Skeletal muscle satellite cell (primary cell): ENCODE data around the gene TSGA10IP. TPM values are rescaled to one million over a fixed set of nuclear protein-coding genes. Genes with fewer than 3 reads are reported as not detected.

Experiments
- H3K27me3 ChIP-seq: 2 replicates; pipeline ENCODE4 v1.7.0; 2013; ENCODE audit warnings: low read length; ENCODE audit not compliant: control insufficient read depth, insufficient read depth
- H3K36me3 ChIP-seq: 2 replicates; pipeline ENCODE4 v1.7.0; 2013; ENCODE audit warnings: mild to moderate bottlenecking, control low read depth, low read length; ENCODE audit not compliant: insufficient read depth
- H3K4me1 ChIP-seq: 2 replicates; pipeline ENCODE4 v1.7.0; 2013; ENCODE audit warnings: low read length; ENCODE audit not compliant: control insufficient read depth, insufficient read depth
- H3K4me2 ChIP-seq: 2 replicates; pipeline ENCODE4 v1.7.0; 2013; ENCODE audit warnings: mild to moderate bottlenecking, low read length
- H3K4me3 ChIP-seq: 2 replicates; pipeline ENCODE4 v1.7.0; 2013; ENCODE audit warnings: low read length
- H3K9ac ChIP-seq: 2 replicates; pipeline ENCODE4 v1.7.0; 2013; ENCODE audit warnings: mild to moderate bottlenecking, low read depth, low read length, moderate library complexity
- H3K9me3 ChIP-seq: replicated peaks from 2 replicates; pipeline ENCODE4 v1.7.0; 2013; ENCODE audit warnings: mild to moderate bottlenecking, control low read depth, low read length
- total RNA-seq: library from RNA; depleted of rRNA; stranded (reverse); fragments of >200 nt; gene quantifications from 2 replicates; pipeline ENCODE4 v1.2.3, GENCODE V29; 2012; rRNA removed

TSGA10IP gene
- 0.44 TPM in 1 of 2 replicates, not detected in the other for total RNA-seq

DNA sequence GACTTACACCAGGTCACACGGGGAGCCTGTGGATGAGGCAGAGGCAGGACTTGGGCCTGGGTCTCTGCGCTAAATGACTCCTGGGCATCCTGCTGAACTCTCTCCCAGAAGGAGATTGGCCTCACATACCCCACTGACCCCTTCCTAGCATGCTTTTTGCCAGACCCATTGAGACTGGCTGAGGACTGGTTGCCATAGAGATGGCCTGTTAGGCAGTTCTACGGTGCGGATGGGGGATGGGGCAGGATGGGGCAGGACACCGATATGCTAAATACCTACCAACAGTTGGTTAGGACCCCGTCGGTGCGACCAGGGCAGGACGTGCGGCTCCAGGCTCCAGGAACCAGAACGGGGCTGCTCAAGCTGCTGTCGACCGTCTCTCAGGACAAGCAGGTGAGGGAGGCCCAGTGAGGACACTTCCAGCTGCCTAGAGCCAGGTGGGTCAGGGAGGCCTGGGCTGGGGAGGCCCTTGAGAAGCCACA, at the start of gene TSGA10IP:
Gene TSGA10IP (plus strand): TSS at position 51 of the 482 bp plus-strand sequence. CDS start 196 bp downstream, at position 247.
- Histone ChIP-seq H3K36me3 (no peaks in the 10 kb centered on the region), H3K4me3 (no peak within 1 kb of the TSS), H3K4me1 (peaks cover 20% of the 10 kb centered on the region), H3K27me3 (no peaks in the 10 kb centered on the region), H3K4me2 (no peak within 1 kb of the TSS), H3K9me3 (no peaks in the 10 kb centered on the region), H3K9ac (no peak within 1 kb of the TSS)

GRCh38 chr11:65895482-65895981, 49.7 kb upstream of the TSGA10IP start:
- Histone ChIP-seq H3K4me1 (peaks cover 60% of the 10 kb centered on the region), H3K4me3 (peak overlapping the region; percentile 86), H3K9me3 (no peaks in the 10 kb centered on the region), H3K4me2 (peak overlapping the region; percentile 82), H3K9ac (peak overlapping the region; percentile 96), H3K27me3 (no peaks in the 10 kb centered on the region), H3K36me3 (peaks cover 74% of the 10 kb centered on the region)

GRCh38 chr11:65896034-65896999, 49.0 kb upstream of the TSGA10IP start:
- Histone ChIP-seq H3K36me3 (peaks cover 70% of the 10 kb centered on the region), H3K4me2 (peak overlapping the region; percentile 82), H3K9ac (peak overlapping the region; percentile 96), H3K4me1 (peaks cover 65% of the 10 kb centered on the region), H3K9me3 (no peaks in the 10 kb centered on the region), H3K4me3 (peak overlapping the region; percentile 86), H3K27me3 (no peaks in the 10 kb centered on the region)

- Histone ChIP-seq H3K27me3 (no peaks in the 10 kb centered on the region), H3K4me3 (peak overlapping the region; percentile 86), H3K9me3 (no peaks in the 10 kb centered on the region), H3K4me2 (peak overlapping the region; percentile 82), H3K36me3 (peaks cover 63% of the 10 kb centered on the region), H3K4me1 (peaks cover 65% of the 10 kb centered on the region), H3K9ac (peak overlapping the region; percentile 96)
Observed at GRCh38 chr11:65897020-65897471, 48.2 kb upstream of the TSGA10IP start.

- Histone ChIP-seq H3K27me3 (no peaks in the 10 kb centered on the region), H3K9me3 (no peaks in the 10 kb centered on the region), H3K4me3 (peak overlapping the region; percentile 86), H3K4me1 (peaks cover 67% of the 10 kb centered on the region), H3K36me3 (peaks cover 47% of the 10 kb centered on the region), H3K4me2 (peak overlapping the region; percentile 82), H3K9ac (peak overlapping the region; percentile 96)
Observed at GRCh38 chr11:65898656-65899355, 46.5 kb upstream of the TSGA10IP start.

- Histone ChIP-seq H3K9ac (peak overlapping the region; percentile 96), H3K36me3 (peaks cover 41% of the 10 kb centered on the region), H3K9me3 (no peaks in the 10 kb centered on the region), H3K4me3 (peak overlapping the region; percentile 86), H3K27me3 (no peaks in the 10 kb centered on the region), H3K4me1 (peaks cover 63% of the 10 kb centered on the region), H3K4me2 (peak overlapping the region; percentile 82)
Observed at GRCh38 chr11:65899356-65900124, 45.7 kb upstream of the TSGA10IP start.

GRCh38 chr11:65900125-65900898, 45.0 kb upstream of the TSGA10IP start, which contains the start of gene FOSL1:
Gene FOSL1, minus strand, starts transcription at chr11:65900388. Its CDS starts 49 bp downstream, at chr11:65900339.
- Histone ChIP-seq H3K9me3 (no peaks in the 10 kb centered on the region), H3K4me2 (peak within 1 kb of the TSS; percentile 82), H3K27me3 (no peaks in the 10 kb centered on the region), H3K4me3 (peak within 1 kb of the TSS; percentile 86), H3K9ac (peak within 1 kb of the TSS; percentile 96), H3K4me1 (peaks cover 60% of the 10 kb centered on the region), H3K36me3 (peaks cover 39% of the 10 kb centered on the region)

GRCh38 chr11:65900899-65901180, 44.4 kb upstream of the TSGA10IP start:
- Histone ChIP-seq H3K9ac (peak overlapping the region; percentile 96), H3K9me3 (no peaks in the 10 kb centered on the region), H3K4me2 (peak overlapping the region; percentile 69), H3K27me3 (no peaks in the 10 kb centered on the region), H3K4me3 (peak overlapping the region; percentile 86), H3K36me3 (peaks cover 34% of the 10 kb centered on the region), H3K4me1 (peaks cover 55% of the 10 kb centered on the region)

- Histone ChIP-seq H3K36me3 (peaks cover 16% of the 10 kb centered on the region), H3K9me3 (no peaks in the 10 kb centered on the region), H3K9ac (peak overlapping the region; percentile 75), H3K4me1 (peaks cover 48% of the 10 kb centered on the region), H3K27me3 (no peaks in the 10 kb centered on the region), H3K4me3 (peak overlapping the region; percentile 53), H3K4me2 (peak overlapping the region; percentile 77)
Observed at GRCh38 chr11:65903068-65903481, 42.2 kb upstream of the TSGA10IP start.

DNA sequence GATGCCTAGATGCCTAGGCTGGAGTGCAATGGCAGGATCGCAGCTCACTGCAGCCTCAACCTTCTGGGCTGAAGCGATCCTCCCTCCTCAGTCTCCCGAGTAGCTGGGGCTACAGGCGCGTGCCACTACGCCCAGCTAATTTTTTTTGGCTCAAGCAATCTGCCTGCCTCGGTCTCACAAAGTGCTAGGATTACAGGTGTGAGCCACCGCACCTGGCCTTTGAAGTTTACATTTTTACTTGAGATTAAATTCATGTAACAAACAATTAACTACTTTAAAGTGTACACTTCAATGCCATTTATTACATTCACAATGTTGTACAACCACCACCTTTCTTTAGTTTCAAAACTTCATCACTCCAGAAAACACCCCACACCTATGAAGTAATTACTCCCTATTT, 41.6 kb upstream of the TSGA10IP start:
- Histone ChIP-seq H3K4me1 (peaks cover 48% of the 10 kb centered on the region), H3K9me3 (no peaks in the 10 kb centered on the region), H3K36me3 (peaks cover 10% of the 10 kb centered on the region), H3K4me3 (peak overlapping the region; percentile 50), H3K4me2 (peak overlapping the region; percentile 77), H3K9ac (peak overlapping the region; percentile 65), H3K27me3 (no peaks in the 10 kb centered on the region)
